ENCODE measurements around the gene CITED4. TPM values are rescaled to one million over a fixed set of nuclear protein-coding genes. Genes with fewer than 3 reads are reported as not detected.

The CITED4 gene
- total RNA-seq, 1 experiment from 2014 or later, result 9.5 TPM

DNA sequence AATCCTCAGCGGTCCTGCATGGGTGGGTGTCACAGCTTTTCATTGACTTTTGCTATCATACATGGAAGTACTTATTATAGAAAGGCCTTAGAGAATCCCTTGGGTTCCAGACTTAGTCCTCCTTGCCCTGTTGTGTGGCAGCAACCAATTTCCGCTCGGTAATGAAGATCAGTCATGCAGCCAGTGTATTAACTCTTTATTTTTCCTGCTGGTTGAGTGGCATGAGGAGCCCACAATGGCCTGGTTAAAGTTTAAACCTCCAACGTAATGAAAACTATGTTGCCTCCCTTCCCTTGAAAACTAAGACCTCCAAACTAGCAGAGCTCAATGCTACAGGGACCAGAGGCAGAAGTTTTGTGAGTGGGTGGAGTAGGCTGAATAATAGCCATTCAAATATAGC lies 20.0 kb downstream of the CITED4 start:
- WGBS (ENCODE audit: extremely low coverage, insufficient read length, low lambda C conversion rate), result no CpG with 5 or more reads among the region's 4 CpGs
- no peak overlapping the region for H3K4me3 Mint-ChIP-seq
- peaks cover 4 to 5% of the 10 kb centered on the region in 2 experiments; a peak in 4 of 5 replicates for H3K9me3 Mint-ChIP-seq

More for the DNA sequence above, 20.0 kb downstream of the CITED4 start:
- Histone ChIP-seq H3K56ac (ENCODE audit: insufficient read length, low read depth, low read length) (no peak overlapping the region), H3K4me2 (ENCODE audit: insufficient read depth, insufficient read length, low read length) (no peak overlapping the region), H3K4me1 (ENCODE audit: insufficient read depth, low read length) (no peaks in the 10 kb centered on the region), H4K91ac (ENCODE audit: insufficient read length, low read depth, low read length) (no peak overlapping the region), H3K27me3 (ENCODE audit: insufficient read depth, low read length) (no peaks in the 10 kb centered on the region), H3K23me2 (ENCODE audit: insufficient read length, low read depth, low read length, poor library complexity, severe bottlenecking) (no peaks in the 10 kb centered on the region), H3K27ac (ENCODE audit: insufficient read length, low read depth, low read length) (no peak overlapping the region), H3T11ph (ENCODE audit: low read length) (no peak overlapping the region), H3K23ac (ENCODE audit: insufficient read length, low read depth, low read length) (no peak overlapping the region), H2BK5ac (ENCODE audit: insufficient read length, low read length) (no peak overlapping the region), H3K79me2 (ENCODE audit: insufficient read depth, low read length) (no peaks in the 10 kb centered on the region), H3K9me3 (ENCODE audit: control insufficient read depth, low read depth, low read length) (no peaks in the 10 kb centered on the region), H2BK20ac (ENCODE audit: low read depth, low read length, poor library complexity, severe bottlenecking) (no peak overlapping the region), H2AFZ (ENCODE audit: low read length) (no peak overlapping the region), H3K14ac (ENCODE audit: insufficient read depth, low read length) (no peak overlapping the region), H3K9ac (ENCODE audit: extremely low read depth, insufficient read length, low read length) (no peak overlapping the region), H2BK12ac (ENCODE audit: insufficient read length, low read depth, low read length) (no peak overlapping the region), H3K4ac (ENCODE audit: low read depth, low read length) (no peak overlapping the region), H4K5ac (ENCODE audit: insufficient read length, low read depth, low read length) (no peak overlapping the region), H3K79me1 (ENCODE audit: insufficient read depth, low read depth, low read length, poor library complexity, severe bottlenecking) (no peaks in the 10 kb centered on the region), H2AK5ac (ENCODE audit: insufficient read length, low read length) (no peak overlapping the region), H3K18ac (ENCODE audit: insufficient read length, low read depth, low read length) (no peak overlapping the region), H4K20me1 (ENCODE audit: control insufficient read depth, insufficient read depth, insufficient read length) (no peaks in the 10 kb centered on the region), H4K8ac (replicated peaks; ENCODE audit: insufficient read length, low read depth, low read length) (no peak overlapping the region), H2BK120ac (ENCODE audit: low read depth, low read length, poor library complexity, severe bottlenecking) (no peak overlapping the region), H2BK15ac (ENCODE audit: low read depth, low read length) (no peak overlapping the region)
- DNase-seq, result no peak
- peaks cover 4 to 8% of the 10 kb centered on the region in 2 experiments for H3K4me1 Mint-ChIP-seq
- H3K27me3 Mint-ChIP-seq (ENCODE audit: low read depth), result peaks cover 13% of the 10 kb centered on the region
- TF ChIP-seq, protein P1, sequence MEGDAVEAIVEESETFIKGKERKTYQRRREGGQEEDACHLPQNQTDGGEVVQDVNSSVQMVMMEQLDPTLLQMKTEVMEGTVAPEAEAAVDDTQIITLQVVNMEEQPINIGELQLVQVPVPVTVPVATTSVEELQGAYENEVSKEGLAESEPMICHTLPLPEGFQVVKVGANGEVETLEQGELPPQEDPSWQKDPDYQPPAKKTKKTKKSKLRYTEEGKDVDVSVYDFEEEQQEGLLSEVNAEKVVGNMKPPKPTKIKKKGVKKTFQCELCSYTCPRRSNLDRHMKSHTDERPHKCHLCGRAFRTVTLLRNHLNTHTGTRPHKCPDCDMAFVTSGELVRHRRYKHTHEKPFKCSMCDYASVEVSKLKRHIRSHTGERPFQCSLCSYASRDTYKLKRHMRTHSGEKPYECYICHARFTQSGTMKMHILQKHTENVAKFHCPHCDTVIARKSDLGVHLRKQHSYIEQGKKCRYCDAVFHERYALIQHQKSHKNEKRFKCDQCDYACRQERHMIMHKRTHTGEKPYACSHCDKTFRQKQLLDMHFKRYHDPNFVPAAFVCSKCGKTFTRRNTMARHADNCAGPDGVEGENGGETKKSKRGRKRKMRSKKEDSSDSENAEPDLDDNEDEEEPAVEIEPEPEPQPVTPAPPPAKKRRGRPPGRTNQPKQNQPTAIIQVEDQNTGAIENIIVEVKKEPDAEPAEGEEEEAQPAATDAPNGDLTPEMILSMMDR (conservative IDR thresholded peaks at IDR 0.05), result no peak
- H3K27ac Mint-ChIP-seq, result no peak overlapping the region
- no peaks in the 10 kb centered on the region; a peak in 2 of 7 replicates for H3K36me3 Mint-ChIP-seq (ENCODE audit: insufficient read depth in 1 of 3, low read depth in 3 of 3)

Data from H9 (cell line).